Keratinocyte (primary cell): Measurements from ENCODE around the gene LRRFIP2. TPM values are rescaled to one million over a fixed set of nuclear protein-coding genes. Genes with fewer than 3 reads are reported as not detected.
A peak's percentile ranks its signal among the peaks of the same experiment; 100 is the strongest.
"Not testable (repeated sequence)": the region's sequence is repeated elsewhere in the genome, so short reads cannot be mapped to it uniquely, and the experiment has no call there.

Experiments used
- DNase-seq: peaks from one replicate; pipeline ENCODE4 v3.0.0-alpha.2; 2011; ENCODE audit warnings: low read depth, missing footprints, low spot score
- FAIRE-seq: peaks from 2 replicates; lab custom pipeline; 2011; peaks lifted over from hg19 to GRCh38; lab: Jason Lieb, UNC
- H2AFZ ChIP-seq: 2 replicates; pipeline ENCODE4 v1.6.0; 2012; ENCODE audit warnings: low read length, control low read depth, inconsistent platforms; ENCODE audit not compliant: control insufficient read depth
- H3K27ac ChIP-seq: 2 replicates; pipeline ENCODE4 v1.5.1; 2011; ENCODE audit warnings: low read length; ENCODE audit not compliant: control insufficient read depth, insufficient read depth
- H3K27me3 ChIP-seq: 3 replicates; pipeline ENCODE4 v1.6.0; 2011; ENCODE audit warnings: low read length; ENCODE audit not compliant: control insufficient read depth, insufficient read depth; ENCODE audit errors: extremely low read depth
- H3K36me3 ChIP-seq, 2 experiments: 2 replicates in 1 of 2; 3 replicates in 1 of 2; pipeline ENCODE4 v1.5.1; 2011; ENCODE audit warnings: low read length in 2 of 2, mild to moderate bottlenecking in 1 of 2; ENCODE audit not compliant: control insufficient read depth in 2 of 2, insufficient read depth in 2 of 2; ENCODE audit errors: extremely low read depth in 1 of 2
- H3K4me1 ChIP-seq: 3 replicates; pipeline ENCODE4 v1.5.1; 2011; ENCODE audit warnings: low read length; ENCODE audit not compliant: control insufficient read depth, insufficient read depth; ENCODE audit errors: extremely low read depth
- H3K4me2 ChIP-seq: 3 replicates; pipeline ENCODE4 v1.6.0; 2011; ENCODE audit warnings: low read depth, low read length; ENCODE audit not compliant: control insufficient read depth, insufficient read depth; ENCODE audit errors: extremely low read depth
- H3K4me3 ChIP-seq, 3 experiments: fragments of 200-600 bp in 1 of 3; sonication (generic) in 1 of 3; 2 replicates in 2 of 3; 3 replicates in 1 of 3; pipeline ENCODE4 v1.5.1; 2011 to 2016; ENCODE audit warnings: low read length in 3 of 3, mild to moderate bottlenecking in 3 of 3, control low read depth in 2 of 3, inconsistent platforms in 1 of 3, low read depth in 1 of 3, mixed read lengths in 1 of 3, mixed run types in 1 of 3, moderate library complexity in 1 of 3; ENCODE audit not compliant: control insufficient read depth in 2 of 3, insufficient read depth in 2 of 3; ENCODE audit errors: extremely low read depth in 1 of 3
- H3K79me2 ChIP-seq: 2 replicates; pipeline ENCODE4 v1.6.0; 2012; ENCODE audit warnings: low read length; ENCODE audit not compliant: control insufficient read depth, insufficient read depth
- H3K9ac ChIP-seq: 3 replicates; pipeline ENCODE4 v1.6.0; 2011; ENCODE audit warnings: low read length; ENCODE audit not compliant: control insufficient read depth, insufficient read depth; ENCODE audit errors: extremely low read depth
- H3K9me1 ChIP-seq: 3 replicates; pipeline ENCODE4 v1.6.0; 2011; ENCODE audit warnings: low read length; ENCODE audit not compliant: control insufficient read depth, insufficient read depth; ENCODE audit errors: extremely low read depth
- H3K9me3 ChIP-seq: 2 replicates; pipeline ENCODE4 v1.5.1; 2012; ENCODE audit warnings: low read depth, low read length; ENCODE audit not compliant: control insufficient read depth
- H4K20me1 ChIP-seq: 3 replicates; pipeline ENCODE4 v1.6.0; 2011; ENCODE audit warnings: low read length; ENCODE audit not compliant: control insufficient read depth, insufficient read depth; ENCODE audit errors: extremely low read depth
- EZH2 ChIP-seq: IDR thresholded peaks from one replicate; pipeline ENCODE4 v1.6.1; 2012; ENCODE audit warnings: inconsistent platforms, mild to moderate bottlenecking, low read length, moderate library complexity
- dilution Hi-C: fragments of 300-500 bp; cut with MboI; formaldehyde crosslinking; loops from one replicate; pipeline ENCODE4 v1.7.0; 2020; ENCODE audit warnings: low sequenced_read_pairs; ENCODE audit not compliant: extremely low pct_ligation_motif_present
- polyA plus RNA-seq, 5 experiments: library from polyadenylated mRNA; depleted of rRNA in 3 of 5; stranded (reverse) in 3 of 5; stranded (forward) in 1 of 5; unstranded in 1 of 5; fragments of >200 nt; gene quantifications; 1 replicate in 1 of 5; 2 replicates in 3 of 5; 3 replicates in 1 of 5; pipeline versions ENCODE4 v1.2.1 to v1.2.3, GENCODE V29; 2011 to 2012; ENCODE audit warnings: missing spikeins in 2 of 5, low read depth in 1 of 5, low replicate concordance in 1 of 5
- TF ChIP-seq, protein P1 (sequence below), 3 experiments: IDR thresholded peaks in 1 of 3; conservative IDR thresholded peaks in 1 of 3; optimal IDR thresholded peaks in 1 of 3; 2 replicates in 2 of 3; 3 replicates in 1 of 3; pipeline versions ENCODE3 to v1.5.1; 2011; ENCODE audit warnings: low read length in 3 of 3, mild to moderate bottlenecking in 3 of 3, moderate library complexity in 2 of 3, control low read depth in 1 of 3, inconsistent platforms in 1 of 3; ENCODE audit not compliant: insufficient read depth in 2 of 3; ENCODE audit errors: extremely low read depth in 1 of 3

Gene LRRFIP2
- polyA plus RNA-seq, 1 donor (not counting 4 experiments of a cell fraction or from before 2014, with no cell fraction given): 70.3 TPM

DNA sequence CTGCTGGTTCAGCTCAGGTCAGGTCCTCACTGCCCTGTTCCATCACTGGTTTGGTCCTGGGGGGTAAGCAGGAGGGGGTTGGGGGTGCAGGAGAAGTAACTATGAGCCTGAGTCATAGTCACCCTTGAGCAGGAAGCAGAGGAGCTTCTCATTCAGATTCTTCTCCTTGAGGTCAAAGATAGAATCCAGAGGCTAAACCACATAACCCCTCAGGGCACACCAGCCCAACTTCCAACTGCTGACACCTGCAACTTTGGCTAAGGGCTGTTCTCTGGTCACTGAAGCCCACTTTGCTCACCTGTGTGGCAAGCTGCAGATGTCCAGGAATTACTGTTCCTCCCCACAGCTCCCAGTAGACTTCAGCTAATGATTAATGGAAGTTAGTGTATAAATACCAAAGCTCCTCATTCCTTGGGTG lies 48.8 kb upstream of the LRRFIP2 start:
- peak; percentile 85 for DNase-seq
- no peaks in the 10 kb centered on the region for H3K9me1 ChIP-seq
- H4K20me1 ChIP-seq: no peaks in the 10 kb centered on the region
- H3K79me2 ChIP-seq: no peaks in the 10 kb centered on the region
- no peaks in the 10 kb centered on the region for H3K36me3 ChIP-seq
- FAIRE-seq: peak; percentile 84
- no peaks in the 10 kb centered on the region for H3K9me3 ChIP-seq
- no peaks in the 10 kb centered on the region for H3K27me3 ChIP-seq
- dilution Hi-C loops: no loop called here
- no peak for TF ChIP-seq EZH2
- TF ChIP-seq, protein P1, sequence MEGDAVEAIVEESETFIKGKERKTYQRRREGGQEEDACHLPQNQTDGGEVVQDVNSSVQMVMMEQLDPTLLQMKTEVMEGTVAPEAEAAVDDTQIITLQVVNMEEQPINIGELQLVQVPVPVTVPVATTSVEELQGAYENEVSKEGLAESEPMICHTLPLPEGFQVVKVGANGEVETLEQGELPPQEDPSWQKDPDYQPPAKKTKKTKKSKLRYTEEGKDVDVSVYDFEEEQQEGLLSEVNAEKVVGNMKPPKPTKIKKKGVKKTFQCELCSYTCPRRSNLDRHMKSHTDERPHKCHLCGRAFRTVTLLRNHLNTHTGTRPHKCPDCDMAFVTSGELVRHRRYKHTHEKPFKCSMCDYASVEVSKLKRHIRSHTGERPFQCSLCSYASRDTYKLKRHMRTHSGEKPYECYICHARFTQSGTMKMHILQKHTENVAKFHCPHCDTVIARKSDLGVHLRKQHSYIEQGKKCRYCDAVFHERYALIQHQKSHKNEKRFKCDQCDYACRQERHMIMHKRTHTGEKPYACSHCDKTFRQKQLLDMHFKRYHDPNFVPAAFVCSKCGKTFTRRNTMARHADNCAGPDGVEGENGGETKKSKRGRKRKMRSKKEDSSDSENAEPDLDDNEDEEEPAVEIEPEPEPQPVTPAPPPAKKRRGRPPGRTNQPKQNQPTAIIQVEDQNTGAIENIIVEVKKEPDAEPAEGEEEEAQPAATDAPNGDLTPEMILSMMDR (optimal IDR thresholded peaks at IDR 0.05 in 1 of 3, IDR thresholded peaks at IDR 0.05 in 1 of 3, conservative IDR thresholded peaks at IDR 0.05 in 1 of 3; ENCODE audit: extremely low read depth in 1 of 3, insufficient read depth in 2 of 3, low read length in 3 of 3): no peak
- H2AFZ ChIP-seq: no peak overlapping the region
- H3K4me3 ChIP-seq: no peak overlapping the region
- H3K4me2 ChIP-seq: peak overlapping the region; percentile 29
- H3K4me1 ChIP-seq: peaks cover 44% of the 10 kb centered on the region
- no peak overlapping the region for H3K27ac ChIP-seq
- no peak overlapping the region for H3K9ac ChIP-seq

DNA sequence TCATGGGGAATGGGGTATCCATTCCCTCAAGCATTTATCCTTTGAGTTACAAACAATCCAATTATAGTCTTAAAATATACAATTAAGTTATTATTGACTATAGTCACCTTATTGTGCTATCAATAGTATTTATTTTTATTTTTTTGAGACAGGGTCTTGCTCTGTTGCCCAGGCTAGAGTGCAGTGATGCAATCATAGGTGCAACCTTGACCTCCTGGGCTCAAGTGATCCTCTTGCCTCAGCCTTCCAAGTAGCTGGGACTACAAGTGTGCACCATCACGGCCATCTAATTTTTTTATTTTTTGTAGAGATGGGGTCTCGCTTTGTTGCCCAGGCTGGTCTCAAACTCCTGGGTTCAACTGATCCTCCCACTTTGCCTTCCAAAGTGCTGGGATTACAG lies 48.2 kb upstream of the LRRFIP2 start:
- H3K4me2 ChIP-seq, FAIRE-seq: not testable (repeated sequence)

DNA sequence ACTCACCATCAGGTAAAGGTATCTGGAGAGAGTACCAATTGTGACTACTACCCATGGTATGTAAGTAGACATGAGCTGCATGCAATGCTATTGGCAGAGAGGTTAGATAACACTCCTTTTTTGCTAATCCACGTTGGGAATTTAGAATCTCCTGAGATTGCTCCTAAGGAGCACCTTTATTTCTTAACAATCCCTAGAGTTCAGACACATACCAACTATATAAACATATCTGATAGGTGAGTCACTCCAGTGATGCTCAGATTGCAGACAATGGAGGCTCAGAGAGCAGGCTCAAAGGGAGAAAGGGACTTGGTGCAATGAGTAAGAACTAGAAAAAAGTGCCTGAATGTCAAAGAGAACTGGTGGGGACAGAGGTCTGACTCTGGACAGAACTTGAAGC lies 47.0 kb upstream of the LRRFIP2 start:
- peak; percentile 94 for DNase-seq

More for the DNA sequence above, 48.2 kb upstream of the LRRFIP2 start:
- dilution Hi-C loops, H3K27ac ChIP-seq, H3K9me3 ChIP-seq, DNase-seq, H4K20me1 ChIP-seq, H3K4me3 ChIP-seq, H3K27me3 ChIP-seq, H3K9ac ChIP-seq, H3K36me3 ChIP-seq, H2AFZ ChIP-seq, H3K79me2 ChIP-seq, H3K9me1 ChIP-seq: not testable (repeated sequence)
- H3K4me1 ChIP-seq: peaks cover 44% of the 10 kb centered on the region

More for the DNA sequence above, 47.0 kb upstream of the LRRFIP2 start:
- no peaks in the 10 kb centered on the region for H3K9me1 ChIP-seq
- peak overlapping the region; percentile 9 for H3K4me2 ChIP-seq
- no peaks in the 10 kb centered on the region for H4K20me1 ChIP-seq
- TF ChIP-seq, protein P1 (optimal IDR thresholded peaks at IDR 0.05 in 1 of 3, IDR thresholded peaks at IDR 0.05 in 1 of 3, conservative IDR thresholded peaks at IDR 0.05 in 1 of 3; ENCODE audit: extremely low read depth in 1 of 3, insufficient read depth in 2 of 3, low read length in 3 of 3): no peak
- no peak for TF ChIP-seq EZH2
- H3K79me2 ChIP-seq: no peaks in the 10 kb centered on the region
- H3K27ac ChIP-seq: peak overlapping the region; percentile 41
- no peaks in the 10 kb centered on the region for H3K9me3 ChIP-seq
- dilution Hi-C loops: no loop called here
- no peak overlapping the region for H3K9ac ChIP-seq
- no peak overlapping the region for H2AFZ ChIP-seq
- no peaks in the 10 kb centered on the region for H3K36me3 ChIP-seq
- peaks cover 44% of the 10 kb centered on the region for H3K4me1 ChIP-seq
- peak; percentile 98 for FAIRE-seq
- no peak overlapping the region for H3K4me3 ChIP-seq
- H3K27me3 ChIP-seq: no peaks in the 10 kb centered on the region
